ENCODE results near the gene KIZ. TPM values are rescaled to one million over a fixed set of nuclear protein-coding genes. Genes with fewer than 3 reads are reported as not detected.

Gene KIZ
- total RNA-seq, 1 donor from 2014 or later = 6.8 TPM

GRCh38 chr20:21214431-21214830, 88.5 kb downstream of the KIZ start:
- ATAC-seq (no peak), DNase-seq (ENCODE audit: low spot score) (no peak)

- no peak for ATAC-seq
Observed at GRCh38 chr20:21219686-21220085, 93.8 kb downstream of the KIZ start.

GRCh38 chr20:21224217-21224616, 98.3 kb downstream of the KIZ start:
- no peak for DNase-seq (ENCODE audit: low spot score)
- ATAC-seq = no peak

More at GRCh38 chr20:21219686-21220085, 93.8 kb downstream of the KIZ start:
- DNase-seq (ENCODE audit: low spot score) = no peak

GRCh38 chr20:21225215-21225947, 99.5 kb downstream of the KIZ start:
- ATAC-seq (no peak), DNase-seq (ENCODE audit: low spot score) (no peak)

GRCh38 chr20:21228511-21228910, 102.6 kb downstream of the KIZ start:
- no peak for ATAC-seq
- DNase-seq (ENCODE audit: low spot score) = no peak

GRCh38 chr20:21229163-21229562, 103.3 kb downstream of the KIZ start:
- no peak for ATAC-seq
- no peak for DNase-seq (ENCODE audit: low spot score)

GRCh38 chr20:21230220-21230619, 104.3 kb downstream of the KIZ start:
- ATAC-seq (no peak), DNase-seq (ENCODE audit: low spot score) (no peak)

- ATAC-seq = no peak
Observed at GRCh38 chr20:21230686-21231085, 104.8 kb downstream of the KIZ start.

GRCh38 chr20:21232546-21233280, 106.8 kb downstream of the KIZ start:
- DNase-seq (ENCODE audit: low spot score) = no peak
- no peak for ATAC-seq

More at GRCh38 chr20:21230686-21231085, 104.8 kb downstream of the KIZ start:
- no peak for DNase-seq (ENCODE audit: low spot score)

- no peak for ATAC-seq
Observed at GRCh38 chr20:21234324-21234723, 108.4 kb downstream of the KIZ start.

GRCh38 chr20:21234806-21235483, 109.1 kb downstream of the KIZ start:
- no peak for ATAC-seq
- no peak for DNase-seq (ENCODE audit: low spot score)

More at GRCh38 chr20:21234324-21234723, 108.4 kb downstream of the KIZ start:
- DNase-seq (ENCODE audit: low spot score) = no peak

GRCh38 chr20:21235484-21236445, 109.9 kb downstream of the KIZ start:
- peak; percentile 99 for ATAC-seq

GRCh38 chr20:21237956-21238799, 112.3 kb downstream of the KIZ start:
- DNase-seq (ENCODE audit: low spot score) (no peak), ATAC-seq (no peak)

More at GRCh38 chr20:21235484-21236445, 109.9 kb downstream of the KIZ start:
- DNase-seq (ENCODE audit: low spot score) = peak; percentile 79

GRCh38 chr20:21238818-21239536, 113.1 kb downstream of the KIZ start:
- DNase-seq (ENCODE audit: low spot score) (no peak), ATAC-seq (no peak)

GRCh38 chr20:21240394-21240793, 114.5 kb downstream of the KIZ start:
- DNase-seq (ENCODE audit: low spot score) = no peak
- ATAC-seq = no peak

- no peak for ATAC-seq
- DNase-seq (ENCODE audit: low spot score) = no peak
Observed at GRCh38 chr20:21241406-21241805, 115.5 kb downstream of the KIZ start.

GRCh38 chr20:21243811-21244210, 117.9 kb downstream of the KIZ start:
- DNase-seq (ENCODE audit: low spot score) (no peak), ATAC-seq (no peak)

GRCh38 chr20:21244808-21245207, 118.9 kb downstream of the KIZ start:
- DNase-seq (ENCODE audit: low spot score) (no peak), ATAC-seq (no peak)

- no peak for ATAC-seq
- no peak for DNase-seq (ENCODE audit: low spot score)
Observed at GRCh38 chr20:21246161-21246560, 120.3 kb downstream of the KIZ start.

Data from left lobe of liver (tissue), 2 donors.